Sigmoid colon (tissue), 7 donors: ENCODE measurements around the gene RFX3. TPM values are rescaled to one million over a fixed set of nuclear protein-coding genes. Genes with fewer than 3 reads are reported as not detected.

Source experiments
- DNase-seq: peaks from one replicate; pipeline ENCODE4 v3.0.0-alpha.2; 2019
- H3K27ac ChIP-seq, 4 donors: fragments of 200-600 bp; sonication (generic); one replicate each; pipeline ENCODE4 v1.5.1; 2016 to 2019; ENCODE audit warnings: mild to moderate bottlenecking in 1 of 4
- H3K27me3 ChIP-seq, 3 donors: fragments of 200-600 bp; sonication (generic); one replicate each; pipeline ENCODE4 v1.5.1; 2019; ENCODE audit warnings: mild to moderate bottlenecking in 1 of 3
- H3K36me3 ChIP-seq, 4 donors: fragments of 200-600 bp; sonication (generic); one replicate each; pipeline ENCODE4 v1.5.1; 2016 to 2019
- H3K4me1 ChIP-seq, 4 donors: fragments of 200-600 bp; sonication (generic); one replicate each; pipeline ENCODE4 v1.5.1; 2017 to 2019
- H3K4me3 ChIP-seq, 4 donors: fragments of 200-600 bp; sonication (generic); one replicate each; pipeline ENCODE4 v1.5.1; 2017 to 2019; ENCODE audit warnings: mild to moderate bottlenecking in 2 of 4, moderate library complexity in 1 of 4
- H3K9me3 ChIP-seq, 4 donors: fragments of 200-600 bp in 3 of 4; sonication (generic) in 3 of 4; one replicate each; pipeline versions ENCODE4 v1.5.1 to v1.6.1; 2013 to 2019
- CTCF ChIP-seq, 4 experiments: fragments of 450-650 bp in 3 of 4; fragments of 200-600 bp in 1 of 4; IDR thresholded peaks; one replicate each; pipeline ENCODE4 v1.5.1; 2016 to 2019; ENCODE audit warnings: antibody characterized with exemption in 4 of 4, mild to moderate bottlenecking in 3 of 4, moderate library complexity in 2 of 4
- EP300 ChIP-seq, 4 donors: sonication (generic); formaldehyde crosslinking; IDR thresholded peaks; one replicate each; pipeline ENCODE4 v1.6.1; 2017; ENCODE audit warnings: antibody characterized with exemption in 4 of 4
- POLR2A ChIP-seq, 2 donors: fragments of 450-650 bp; IDR thresholded peaks; one replicate each; pipeline ENCODE4 v1.6.1; 2016; ENCODE audit warnings: antibody characterized with exemption in 2 of 2, mild to moderate bottlenecking in 2 of 2, moderate library complexity in 2 of 2
- POLR2AphosphoS5 ChIP-seq, 4 donors: sonication (generic); formaldehyde crosslinking; IDR thresholded peaks; one replicate each; pipeline ENCODE4 v1.6.1; 2017; ENCODE audit warnings: antibody characterized with exemption in 4 of 4
- WGBS, 2 donors: extraction: QIAGEN DNeasy Blood & Tissue Kit; methylation state at CpG; one replicate each; pipeline ENCODE4 v1.1.7; 2013; 5-methylcytosine and 5-hydroxymethylcytosine counted together
- intact Hi-C: fragments of 100-400 bp; cut with DNase I; formaldehyde crosslinking; loops from one replicate; pipeline ENCODE4 v1.15.1; 2023
- polyA plus RNA-seq, 3 donors: library from polyadenylated mRNA; stranded (reverse); fragments of 200-250 nt; gene quantifications; one replicate each; pipeline ENCODE4 v1.2.3, GENCODE V29; 2013
- total RNA-seq, 4 donors: library from RNA; depleted of rRNA; stranded (reverse); fragments of >200 nt; gene quantifications; one replicate each; pipeline ENCODE4 v1.1.0, GENCODE V29; 2016
- donor health status: healthy with polysubstance abuse.
- donor health status: Bipolar disorder and iron deficiency.
- donor health status: healthy.

The RFX3 gene
- total and polyA plus RNA-seq, 7 donors, result 0.69 to 15.0 (median 6.4) TPM

DNA sequence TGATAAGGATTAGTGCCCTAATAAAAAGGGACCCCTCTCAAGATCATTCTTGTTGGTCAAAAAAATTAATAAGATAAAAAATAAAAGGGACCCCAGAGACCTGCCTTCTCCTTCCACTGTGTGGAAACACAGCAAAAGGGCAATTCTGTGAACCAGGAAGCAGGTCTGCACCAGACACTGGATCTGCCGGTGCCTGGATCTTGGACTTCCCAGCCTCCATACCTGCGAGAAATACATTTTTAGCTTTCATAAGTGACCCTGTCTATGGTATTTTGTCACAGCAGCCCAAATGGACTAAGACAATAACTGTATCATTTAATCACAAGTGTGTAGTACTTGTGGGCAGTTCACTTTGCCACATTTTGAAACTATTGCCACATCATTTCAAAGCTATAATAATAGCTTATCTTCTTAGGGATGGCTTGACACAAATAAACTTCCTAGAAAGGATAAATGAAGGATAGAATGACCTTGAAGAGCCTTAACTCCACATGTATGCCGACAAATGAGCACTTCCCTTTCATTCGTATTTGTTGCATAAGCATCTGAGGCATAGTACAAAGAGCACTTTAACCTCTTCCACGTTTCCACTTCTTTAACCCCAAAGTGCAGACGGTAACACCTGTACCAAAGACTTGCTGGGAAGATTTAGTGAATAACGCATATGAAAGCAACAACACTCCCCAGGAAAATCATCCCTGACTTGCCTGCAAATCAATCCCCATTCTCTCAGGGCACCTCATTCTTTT, 336.5 kb downstream of the RFX3 start:
- no peaks in the 10 kb centered on the region for H3K9me3 ChIP-seq
- H3K27ac ChIP-seq, result no peak overlapping the region
- 75% methylated on average over 7 of the region's 7 CpGs for WGBS, 2 donors
- H3K4me1 ChIP-seq, result no peaks in the 10 kb centered on the region
- H3K4me3 ChIP-seq, result no peak overlapping the region
- H3K36me3 ChIP-seq, result no peaks in the 10 kb centered on the region
- intact Hi-C loops, result loop anchor here (10.0 kb wide), 1 partner anchor 334 kb away; no protein-coding TSS in a partner anchor
- TF ChIP-seq CTCF (IDR thresholded peaks at IDR 0.05), result no peak
- TF ChIP-seq POLR2AphosphoS5 (IDR thresholded peaks at IDR 0.05), result no peak
- no peak for TF ChIP-seq EP300 (IDR thresholded peaks at IDR 0.05)
- TF ChIP-seq POLR2A (IDR thresholded peaks at IDR 0.05), result no peak
- no peak for DNase-seq
- no peaks in the 10 kb centered on the region for H3K27me3 ChIP-seq

GRCh38 chr9:3186751-3187150, 339.1 kb downstream of the RFX3 start:
- H3K27ac ChIP-seq, result no peak overlapping the region
- intact Hi-C loops, result loop anchor here (10.0 kb wide), 1 partner anchor 332 kb away; no protein-coding TSS in a partner anchor
- TF ChIP-seq EP300 (IDR thresholded peaks at IDR 0.05), result no peak
- TF ChIP-seq POLR2AphosphoS5 (IDR thresholded peaks at IDR 0.05), result no peak
- no peak for TF ChIP-seq CTCF (IDR thresholded peaks at IDR 0.05)
- TF ChIP-seq POLR2A (IDR thresholded peaks at IDR 0.05), result no peak
- H3K36me3 ChIP-seq, result no peaks in the 10 kb centered on the region
- 78 to 80% methylated on average over 4 of the region's 4 CpGs for WGBS, 2 donors
- DNase-seq, result no peak
- no peak overlapping the region for H3K4me3 ChIP-seq
- H3K9me3 ChIP-seq, result no peaks in the 10 kb centered on the region
- H3K4me1 ChIP-seq, result peaks cover 0 to under 1% (median 0%) of the 10 kb centered on the region in 4 donors
- no peaks in the 10 kb centered on the region for H3K27me3 ChIP-seq

DNA sequence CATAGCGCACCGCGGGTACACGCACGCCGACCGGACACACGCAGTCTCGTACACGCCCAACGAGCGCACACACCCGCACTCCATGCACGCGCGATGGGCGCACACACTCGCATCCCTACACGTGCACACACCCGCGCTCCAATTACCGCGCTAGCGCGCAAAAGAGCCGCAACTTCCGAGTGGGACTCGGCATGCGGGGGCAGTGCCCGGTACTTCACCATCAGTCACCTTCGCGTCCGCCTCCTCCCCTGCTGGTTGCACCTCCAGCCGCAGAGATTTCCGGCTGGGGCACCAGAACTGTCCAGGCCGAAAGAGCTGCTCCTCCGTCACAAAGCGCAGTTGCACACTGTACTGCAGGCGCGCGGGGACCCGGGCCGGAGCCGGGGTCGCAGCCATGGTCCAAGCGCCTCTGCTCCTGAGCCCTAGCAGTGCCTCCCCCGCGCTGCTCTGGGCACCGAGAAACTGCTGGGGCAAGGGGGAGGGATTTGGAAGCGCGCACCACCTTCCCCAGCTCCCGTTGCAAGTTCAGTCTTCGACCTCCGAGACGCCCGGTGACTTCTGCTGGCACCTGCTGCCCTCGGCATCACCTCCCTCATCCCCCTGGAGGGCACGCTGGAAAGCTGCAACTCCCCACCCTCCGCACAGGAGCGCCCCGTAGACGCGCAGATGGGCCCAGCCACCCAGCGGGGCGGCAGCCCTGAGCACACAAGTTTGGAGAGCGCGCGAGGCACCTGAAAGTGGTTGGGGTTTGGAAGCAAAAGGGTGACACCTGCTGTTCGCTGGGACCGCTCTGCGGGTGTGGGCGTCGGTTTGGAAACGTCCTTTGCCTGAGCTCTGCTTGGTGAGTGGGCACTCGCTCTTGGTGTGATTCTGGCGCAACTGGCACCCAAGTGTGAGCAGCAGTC, 344.5 kb downstream of the RFX3 start:
- no peak for DNase-seq
- Histone ChIP-seq H3K36me3 (no peaks in the 10 kb centered on the region), H3K4me1 (peaks cover 0 to 14% (median 10%) of the 10 kb centered on the region in 4 donors), H3K27ac (no peak overlapping the region), H3K4me3 (peak overlapping the region in 3 of 4 donors; percentile 11 to 28 (median 19)), H3K27me3 (peaks cover 0 to 13% (median 12%) of the 10 kb centered on the region in 3 donors), H3K9me3 (no peaks in the 10 kb centered on the region)
- TF ChIP-seq EP300 (IDR thresholded peaks at IDR 0.05), result no peak
- no peak for TF ChIP-seq POLR2A (IDR thresholded peaks at IDR 0.05)
- 1 to 2% methylated on average over 76 of the region's 76 CpGs for WGBS, 2 donors
- intact Hi-C loops, result loop anchor here (10.0 kb wide), 1 partner anchor 326 kb away; no protein-coding TSS in a partner anchor

- Histone ChIP-seq H3K9me3 (no peaks in the 10 kb centered on the region), H3K27me3 (peaks cover 0 to 13% (median 12%) of the 10 kb centered on the region in 3 donors), H3K4me1 (peaks cover 0 to 14% (median 10%) of the 10 kb centered on the region in 4 donors), H3K36me3 (no peaks in the 10 kb centered on the region), H3K4me3 (peak overlapping the region in 3 of 4 donors; percentile 11 to 28 (median 19)), H3K27ac (no peak overlapping the region)
- WGBS, 2 donors, result 17 to 25% methylated on average over 19 of the region's 19 CpGs
- DNase-seq, result no peak
- intact Hi-C loops, result loop anchor here (10.0 kb wide), 1 partner anchor 326 kb away; no protein-coding TSS in a partner anchor
- TF ChIP-seq POLR2A (IDR thresholded peaks at IDR 0.05) (no peak), POLR2AphosphoS5 (IDR thresholded peaks at IDR 0.05) (no peak), EP300 (IDR thresholded peaks at IDR 0.05) (no peak), CTCF (IDR thresholded peaks at IDR 0.05) (no peak)
Measured at GRCh38 chr9:3180696-3181048, 345.1 kb downstream of the RFX3 start.

- no peak for DNase-seq
- intact Hi-C loops, result loop anchor here (10.0 kb wide), 1 partner anchor 325 kb away; no protein-coding TSS in a partner anchor
Measured at GRCh38 chr9:3179711-3180110, 346.1 kb downstream of the RFX3 start.

More at GRCh38 chr9:3179711-3180110, 346.1 kb downstream of the RFX3 start:
- no peak overlapping the region for H3K27ac ChIP-seq
- no peaks in the 10 kb centered on the region for H3K9me3 ChIP-seq
- 84 to 91% methylated on average over 4 of the region's 4 CpGs for WGBS, 2 donors
- peaks cover 0 to 13% (median 12%) of the 10 kb centered on the region in 3 donors for H3K27me3 ChIP-seq
- H3K36me3 ChIP-seq, result no peaks in the 10 kb centered on the region
- peaks cover 0 to 14% (median 10%) of the 10 kb centered on the region in 4 donors for H3K4me1 ChIP-seq
- TF ChIP-seq POLR2AphosphoS5 (IDR thresholded peaks at IDR 0.05), result no peak
- no peak for TF ChIP-seq POLR2A (IDR thresholded peaks at IDR 0.05)
- no peak for TF ChIP-seq EP300 (IDR thresholded peaks at IDR 0.05)
- no peak for TF ChIP-seq CTCF (IDR thresholded peaks at IDR 0.05)
- no peak overlapping the region for H3K4me3 ChIP-seq
